ENCODE results near the gene LDLRAD1.
"Not testable (repeated sequence)": the region's sequence is repeated elsewhere in the genome, so short reads cannot be mapped to it uniquely, and the experiment has no call there.

Gene LDLRAD1

GRCh38 chr1:53992085-53992874 lies 25.7 kb downstream of the LDLRAD1 start:
- peak; percentile 12 for DNase-seq (ENCODE audit: low spot score)

DNA sequence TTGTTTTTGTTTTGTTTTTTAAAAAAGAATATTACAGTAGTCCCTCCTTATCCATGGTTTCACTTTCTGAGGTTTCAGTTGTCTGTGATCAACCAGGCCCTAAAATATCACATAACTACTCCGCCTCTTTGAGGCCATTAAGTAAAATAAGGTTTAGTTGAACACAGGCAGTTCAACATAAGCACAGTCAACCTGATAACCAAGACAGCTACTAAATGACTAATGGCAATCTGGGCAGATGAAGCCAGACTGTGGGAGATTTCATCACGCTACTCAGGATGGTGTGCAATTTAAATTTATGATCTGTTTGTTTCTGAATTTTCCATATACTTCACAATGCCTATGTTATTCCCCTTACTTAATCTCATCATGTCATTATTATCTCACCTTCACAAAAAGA lies 30.1 kb downstream of the LDLRAD1 start:
- DNase-seq (ENCODE audit: low spot score) = no peak

GRCh38 chr1:53986458-53986857 lies 31.5 kb downstream of the LDLRAD1 start:
- DNase-seq (ENCODE audit: low spot score) = no peak

DNA sequence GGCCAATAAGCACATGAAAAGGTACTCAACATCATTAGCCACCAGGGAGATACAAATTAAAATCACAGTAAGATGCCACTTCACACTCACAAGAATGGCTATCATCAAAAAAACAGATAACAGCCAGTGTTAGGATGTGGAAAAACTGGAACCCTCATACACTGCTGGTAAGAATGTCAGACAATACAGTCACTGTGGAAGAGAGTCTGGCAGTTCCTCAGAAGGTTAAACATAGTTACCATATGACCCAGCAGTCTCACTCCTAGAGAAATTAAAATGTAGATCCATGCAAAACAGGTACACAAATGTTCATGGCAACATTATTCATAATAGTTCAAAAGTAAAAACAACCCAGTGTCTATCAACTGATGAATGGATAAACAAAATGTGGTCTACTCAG lies 33.3 kb downstream of the LDLRAD1 start:
- DNase-seq (ENCODE audit: low spot score) = no peak

DNA sequence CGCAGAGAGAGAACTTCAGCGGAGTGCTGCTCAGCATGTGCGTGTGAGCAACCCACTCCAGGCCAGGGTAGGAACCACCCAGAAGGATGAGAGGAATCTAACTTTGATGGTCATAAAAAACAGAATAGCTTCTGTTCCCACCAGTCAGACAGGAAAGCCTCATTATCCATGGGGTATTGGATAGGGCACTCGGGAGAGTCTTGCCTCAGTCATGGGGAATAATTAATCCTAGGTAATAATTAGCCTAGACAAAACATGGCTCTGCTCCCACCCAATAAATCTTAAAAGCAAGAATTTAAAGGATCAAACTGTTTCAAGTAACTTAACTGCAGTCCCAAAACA lies 35.3 kb downstream of the LDLRAD1 start:
- no peak for DNase-seq (ENCODE audit: low spot score)

GRCh38 chr1:53982034-53982762 lies 35.8 kb downstream of the LDLRAD1 start:
- DNase-seq (ENCODE audit: low spot score) = no peak

DNA sequence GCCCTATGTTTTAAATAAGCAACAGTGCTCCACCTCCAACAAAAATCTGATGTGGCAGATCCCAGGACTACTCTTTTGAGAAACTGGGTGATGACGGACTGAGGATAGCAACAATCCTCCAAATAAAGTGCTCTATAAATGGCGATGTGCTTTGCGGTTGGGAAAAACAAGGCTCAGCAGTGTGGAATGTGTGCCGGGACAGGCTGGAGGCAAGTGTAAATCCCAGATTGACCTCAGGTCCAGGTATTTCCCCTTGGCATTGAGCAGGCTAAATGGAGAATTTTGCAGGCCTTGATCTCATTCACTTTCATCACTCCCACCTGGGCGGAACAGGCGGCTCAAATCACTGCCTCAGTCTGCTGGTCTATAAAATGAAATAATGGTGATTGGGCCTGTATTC lies 36.8 kb downstream of the LDLRAD1 start:
- DNase-seq (ENCODE audit: low spot score) = no peak

GRCh38 chr1:53979712-53980450 lies 38.1 kb downstream of the LDLRAD1 start:
- no peak for DNase-seq (ENCODE audit: low spot score)

DNA sequence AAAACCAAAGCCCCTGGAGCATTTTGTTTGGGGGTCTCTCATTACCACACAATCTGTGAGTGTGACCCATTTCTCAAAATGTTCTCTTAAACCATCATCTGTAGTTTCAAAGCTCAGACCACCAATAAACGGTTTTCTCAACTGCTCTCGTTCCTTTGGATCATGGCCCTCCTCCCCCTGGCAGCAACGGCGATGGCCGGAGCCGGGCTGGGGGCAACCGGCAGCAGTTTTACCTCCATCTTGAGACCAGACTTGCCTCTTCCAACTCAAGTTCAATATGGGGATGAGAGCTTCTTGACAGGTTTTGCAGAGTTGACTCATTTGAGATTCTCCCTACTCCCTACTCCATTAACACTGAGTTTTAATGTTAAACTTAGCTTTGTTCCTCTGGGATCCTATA lies 42.1 kb downstream of the LDLRAD1 start:
- DNase-seq (ENCODE audit: low spot score) = no peak

GRCh38 chr1:53971718-53972117 lies 46.3 kb downstream of the LDLRAD1 start:
- no peak for DNase-seq (ENCODE audit: low spot score)

GRCh38 chr1:53969323-53969722 lies 48.7 kb downstream of the LDLRAD1 start:
- not testable (repeated sequence) for DNase-seq (ENCODE audit: low spot score)

- DNase-seq (ENCODE audit: low spot score) = peak; percentile 38
Measured at GRCh38 chr1:53968125-53968513, 49.9 kb downstream of the LDLRAD1 start.

DNA sequence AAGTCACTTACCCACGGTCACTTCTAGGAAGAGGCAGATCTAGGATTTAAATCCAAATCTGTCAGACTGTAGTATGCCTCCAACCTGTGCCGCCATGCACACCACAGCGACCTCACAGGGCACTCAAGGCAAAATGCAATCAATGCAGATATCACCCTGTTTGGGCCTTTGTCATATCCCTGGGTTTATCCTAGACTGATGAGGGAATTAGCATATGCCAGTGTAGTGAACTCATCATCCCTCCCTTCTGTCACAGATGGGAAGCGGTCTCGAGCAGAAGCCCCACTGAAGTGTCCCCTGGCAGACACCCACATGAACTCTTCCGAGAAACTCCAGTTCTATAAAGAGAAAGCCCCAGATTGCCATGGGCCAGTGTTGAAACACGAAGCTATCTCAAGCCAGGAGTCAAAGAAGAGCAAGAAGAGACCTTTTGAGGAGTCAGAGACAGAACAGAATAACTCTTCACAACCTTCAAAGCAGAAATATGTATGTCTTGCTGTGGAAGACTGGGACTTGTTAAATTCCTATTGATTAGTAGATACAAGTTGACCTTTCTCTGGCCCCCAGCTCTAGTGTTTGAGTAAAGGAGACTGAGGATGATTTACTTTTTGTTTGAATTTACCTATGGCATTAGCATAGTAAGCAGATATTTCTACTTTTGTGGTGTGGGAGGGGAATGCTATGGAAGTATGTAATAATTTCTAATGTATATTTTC lies 50.4 kb downstream of the LDLRAD1 start:
- no peak for DNase-seq (ENCODE audit: low spot score)

DNA sequence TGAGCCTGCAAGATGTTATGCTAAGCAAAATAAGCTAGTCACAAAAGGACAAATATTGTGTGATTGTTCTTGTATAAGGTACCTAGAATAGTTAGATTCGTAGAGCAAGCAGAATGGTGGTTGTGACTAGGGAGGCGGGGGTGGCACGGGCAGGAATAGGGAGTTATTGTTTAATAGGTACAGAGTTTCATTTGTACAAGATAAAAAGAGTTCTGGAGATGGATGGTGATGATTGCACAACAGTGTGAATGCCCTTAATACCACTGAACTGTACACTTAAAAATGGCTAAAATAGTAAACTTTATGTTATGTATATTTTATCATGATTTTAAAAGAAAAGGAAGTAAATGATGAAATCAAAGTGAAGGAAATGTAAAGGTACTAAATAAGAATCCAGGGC lies 51.2 kb downstream of the LDLRAD1 start:
- no peak for DNase-seq (ENCODE audit: low spot score)

DNA sequence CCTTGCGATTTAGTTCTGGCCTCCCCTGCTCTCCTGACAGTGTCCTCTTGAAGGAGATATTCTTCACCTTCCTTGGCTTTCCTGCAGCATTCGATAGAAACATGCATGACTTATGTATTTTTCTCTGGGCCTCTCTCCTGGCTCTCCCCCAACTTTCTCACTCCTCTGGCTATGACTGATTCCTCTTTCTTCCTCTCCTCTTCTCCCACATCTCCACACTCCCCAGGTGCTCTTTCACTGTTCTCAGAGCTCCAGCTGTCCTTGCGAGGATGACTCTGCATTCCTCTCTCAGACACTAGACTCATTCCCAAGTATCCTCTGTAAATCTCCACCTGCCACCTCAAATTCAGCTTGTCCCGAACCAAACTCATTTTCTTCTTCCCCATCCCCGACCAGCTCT lies 53.9 kb downstream of the LDLRAD1 start:
- no peak for DNase-seq (ENCODE audit: low spot score)

GRCh38 chr1:53963460-53963859 lies 54.5 kb downstream of the LDLRAD1 start:
- no peak for DNase-seq (ENCODE audit: low spot score)

DNA sequence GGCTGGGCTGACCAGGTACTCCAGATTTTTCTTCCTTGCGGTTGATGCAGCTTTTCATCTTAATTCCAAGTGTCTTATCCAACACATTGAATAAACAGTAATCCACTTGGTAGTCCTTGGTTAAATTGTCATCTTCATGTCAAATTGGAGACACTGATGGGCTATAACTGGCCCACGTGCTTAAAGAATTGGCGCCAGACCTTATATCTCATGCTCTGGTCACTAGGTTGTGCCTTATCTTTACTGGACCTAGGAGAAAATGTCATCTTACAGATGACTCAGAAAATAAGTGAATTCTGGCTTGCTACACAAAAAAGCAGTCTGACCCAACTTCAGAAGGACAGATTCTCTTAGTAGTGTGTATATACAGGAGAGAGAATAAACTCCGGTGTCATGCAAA lies 55.6 kb downstream of the LDLRAD1 start:
- no peak for DNase-seq (ENCODE audit: low spot score)

- peak; percentile 30 for DNase-seq (ENCODE audit: low spot score)
Measured at GRCh38 chr1:53959664-53960250, 58.2 kb downstream of the LDLRAD1 start.

All from LoVo (cell line).